Activated gamma-delta T cell treated with Interleukin-2 at 50 U/mL for 16 hours (primary cell): ENCODE measurements around the gene LIPM.

Experiments
- DNase-seq: peaks from one replicate; pipeline ENCODE4 v3.0.0-alpha.2; 2020

LIPM gene

GRCh38 chr10:88802523-88803285 is at the start of gene LIPM:
Gene LIPM, plus strand, starts transcription at chr10:88802730. Its CDS starts 167 bp downstream, at chr10:88802897.
- DNase-seq = no peak

DNA sequence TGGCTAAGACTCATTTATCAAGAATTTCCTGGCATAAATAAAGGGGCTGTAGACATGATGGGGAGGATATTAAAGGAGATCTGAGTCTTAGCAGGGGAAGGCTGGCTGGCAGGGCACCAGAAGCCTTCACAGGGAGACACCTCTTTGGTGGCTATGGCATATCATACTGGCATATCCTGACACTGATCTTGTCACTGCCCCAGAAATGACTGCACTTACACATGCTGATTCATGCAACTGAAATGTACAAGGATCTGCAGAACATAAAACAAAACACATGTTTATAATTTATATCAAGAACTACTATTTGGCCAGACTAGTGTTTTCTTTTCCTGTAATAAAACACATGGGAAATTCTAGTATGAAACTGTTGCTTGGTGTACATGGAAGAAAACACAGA is 48.2 kb upstream of the LIPM start:
- DNase-seq = no peak

DNA sequence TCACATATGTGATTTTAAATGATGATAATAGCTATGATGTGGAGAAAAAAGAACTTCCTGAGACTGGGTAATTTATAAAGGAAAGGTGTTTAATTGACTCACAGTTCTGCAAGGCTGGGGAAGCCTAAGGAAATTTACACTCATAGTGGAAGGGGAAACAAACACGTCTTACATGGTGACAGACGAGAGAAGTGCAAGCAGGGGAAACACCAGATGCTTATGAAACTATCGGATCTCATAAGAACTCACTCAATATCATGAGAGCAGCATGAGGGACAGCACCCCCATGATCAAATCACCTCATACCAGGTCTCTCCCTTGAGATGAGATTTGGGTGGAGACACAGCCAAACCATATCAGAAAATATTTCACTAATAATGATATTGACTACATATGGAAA is 46.8 kb upstream of the LIPM start:
- DNase-seq = no peak

GRCh38 chr10:88756660-88757059 is 45.9 kb upstream of the LIPM start:
- no peak for DNase-seq

DNA sequence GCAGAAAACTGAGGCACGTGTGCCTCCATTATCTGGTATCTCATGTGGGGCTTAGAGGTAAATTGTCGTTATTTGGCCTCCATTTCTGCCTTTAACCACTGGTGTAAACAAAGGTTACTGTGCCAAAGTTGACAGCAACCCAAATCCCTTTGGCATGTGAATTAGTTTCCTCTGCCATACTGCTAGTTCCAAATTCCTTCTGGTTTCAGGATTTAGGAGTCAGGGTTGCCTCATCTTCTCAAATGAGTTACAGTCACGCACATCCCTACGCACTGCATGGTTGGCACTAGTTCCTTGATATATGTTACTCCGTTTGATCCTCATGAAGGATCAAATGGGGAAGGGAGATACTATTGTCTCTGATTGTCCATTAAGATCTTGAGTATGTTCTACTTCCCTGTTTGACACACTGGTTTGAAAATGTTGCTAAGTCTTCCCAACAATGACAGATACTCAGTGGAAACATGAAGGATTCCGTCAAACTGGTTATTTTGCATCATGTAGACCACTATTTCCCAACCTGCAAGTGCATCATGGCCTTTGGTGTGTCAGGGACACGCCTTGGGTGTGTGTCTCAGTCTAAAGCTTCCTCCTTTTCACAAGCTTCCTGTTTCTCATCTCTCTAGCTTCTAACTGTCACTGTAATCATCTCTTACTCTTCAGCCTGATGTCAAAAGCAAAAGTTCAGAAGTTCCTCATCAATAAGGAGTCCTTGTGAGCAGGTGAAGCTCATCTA is 43.0 kb upstream of the LIPM start, which contains the start of gene LIPN:
Gene LIPN (plus strand): TSS at position 655 of the 736 bp plus-strand sequence. CDS start 1,386 bp downstream, outside the sequence.
- DNase-seq = no peak

GRCh38 chr10:88762906-88763305 is 39.6 kb upstream of the LIPM start:
- no peak for DNase-seq

DNA sequence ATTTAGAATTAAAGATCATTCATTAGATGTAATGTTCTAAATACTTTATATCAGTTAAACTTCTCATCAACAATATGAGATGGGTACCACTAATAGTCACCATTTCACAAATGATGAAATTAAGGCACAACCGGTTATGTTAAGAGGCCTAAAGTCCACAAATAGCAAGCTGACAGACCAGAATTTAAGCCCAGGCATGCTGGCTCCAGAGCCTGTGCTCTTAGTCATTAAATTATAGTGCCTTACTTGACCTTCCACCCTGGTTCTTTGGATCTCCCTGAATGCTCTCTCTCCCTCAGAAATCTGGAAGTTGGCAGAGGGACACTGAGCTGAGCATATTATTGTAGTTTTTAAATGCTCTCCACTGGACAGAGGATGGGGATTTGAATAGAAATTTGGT is 39.1 kb upstream of the LIPM start:
- no peak for DNase-seq

DNA sequence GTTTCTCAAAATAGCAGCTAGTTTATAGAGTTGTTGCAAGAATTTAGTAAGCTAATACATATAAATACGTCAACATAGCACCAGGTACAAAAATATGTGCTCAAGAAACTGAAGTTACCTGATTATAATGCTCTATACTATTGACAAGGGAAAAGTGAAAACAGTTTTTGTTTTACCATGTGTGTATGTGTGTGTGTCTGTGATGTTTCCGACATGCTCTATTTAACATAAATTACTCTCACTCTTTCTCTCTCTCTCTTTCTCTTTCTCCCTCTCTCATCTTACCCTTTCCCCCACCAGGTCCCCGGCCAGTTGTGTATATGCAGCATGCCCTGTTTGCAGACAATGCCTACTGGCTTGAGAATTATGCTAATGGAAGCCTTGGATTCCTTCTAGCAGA is 38.4 kb upstream of the LIPM start:
- DNase-seq = no peak

GRCh38 chr10:88765816-88766215 is 36.7 kb upstream of the LIPM start:
- DNase-seq = no peak

DNA sequence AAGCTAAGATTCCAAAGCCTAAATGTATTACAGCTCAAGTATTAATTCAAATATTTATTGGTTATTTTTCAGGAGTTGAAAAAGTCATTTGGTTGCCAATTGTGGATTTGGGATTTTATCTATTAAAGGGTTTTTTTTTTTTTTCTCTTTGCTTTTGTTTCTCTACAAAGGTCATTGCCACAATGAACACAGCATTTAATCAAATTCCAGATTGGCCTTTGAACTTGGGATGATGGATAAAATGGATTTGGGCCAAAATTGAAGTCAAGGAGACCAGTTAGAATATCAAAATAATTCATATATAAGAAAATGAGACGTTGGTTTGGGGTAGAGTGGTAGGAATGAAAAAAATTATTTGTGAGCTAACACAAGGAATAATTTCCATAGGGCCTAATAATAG is 33.1 kb upstream of the LIPM start:
- no peak for DNase-seq

DNA sequence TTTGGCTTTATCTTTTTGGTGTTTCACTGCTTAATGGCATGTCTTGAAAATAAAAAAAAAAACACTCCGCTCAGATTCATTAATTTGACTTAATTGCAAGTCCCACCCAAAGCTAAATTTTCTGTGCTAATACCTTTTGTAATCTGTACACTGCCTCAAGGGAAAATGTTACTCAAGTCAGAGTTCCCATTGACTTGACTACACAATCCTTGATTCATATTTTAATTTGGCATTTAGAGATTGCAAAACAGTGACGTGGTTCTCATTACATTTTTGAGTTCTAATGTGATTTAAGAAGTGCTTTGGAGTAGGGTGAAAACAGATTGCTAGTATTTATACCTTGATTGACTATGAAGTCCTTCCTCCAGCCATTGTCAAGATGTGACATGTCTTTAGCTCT is 21.3 kb upstream of the LIPM start:
- no peak for DNase-seq

DNA sequence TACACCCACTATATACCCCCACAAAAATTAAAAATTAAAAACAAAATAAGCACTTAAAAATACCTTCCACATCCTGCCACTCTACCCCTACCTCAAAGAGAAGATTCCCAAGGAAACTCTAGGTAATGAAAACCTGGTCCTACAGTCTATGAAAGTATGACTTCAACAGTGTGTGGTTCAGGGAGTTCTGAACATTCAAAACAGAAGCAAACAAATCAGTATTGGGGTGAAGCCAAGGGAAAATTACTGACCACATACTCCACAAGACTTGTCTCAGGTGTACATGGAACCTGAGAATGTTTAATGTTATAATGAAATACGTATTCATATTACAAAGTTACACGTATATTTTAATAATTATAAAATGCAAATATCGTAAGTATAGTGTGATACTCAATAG is 20.3 kb upstream of the LIPM start:
- no peak for DNase-seq

DNA sequence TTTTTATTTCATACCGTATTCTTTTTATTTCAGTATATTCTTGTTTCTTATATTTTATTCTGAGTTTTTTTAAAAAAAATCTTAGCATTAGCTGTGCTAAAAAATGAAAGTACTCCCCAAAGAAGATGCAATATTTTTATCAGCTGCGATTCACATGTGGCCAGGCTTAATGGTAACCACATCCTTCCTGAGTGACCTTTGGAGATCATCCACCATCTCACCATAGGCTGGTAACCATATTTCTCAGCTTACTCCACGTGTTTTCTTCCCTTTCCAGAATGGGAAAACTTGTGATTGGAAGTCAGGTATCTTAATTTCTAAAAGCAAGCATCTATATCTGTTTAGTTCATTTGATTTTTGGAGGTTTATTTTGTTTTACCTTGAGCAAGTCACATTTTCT is 18.8 kb upstream of the LIPM start:
- DNase-seq = no peak

- DNase-seq = no peak
These were observed 16.3 kb upstream of the LIPM start for GRCh38 chr10:88786032-88786770.

GRCh38 chr10:88787463-88787862 is 15.1 kb upstream of the LIPM start:
- no peak for DNase-seq

GRCh38 chr10:88788924-88789323 is 13.6 kb upstream of the LIPM start:
- DNase-seq = no peak

DNA sequence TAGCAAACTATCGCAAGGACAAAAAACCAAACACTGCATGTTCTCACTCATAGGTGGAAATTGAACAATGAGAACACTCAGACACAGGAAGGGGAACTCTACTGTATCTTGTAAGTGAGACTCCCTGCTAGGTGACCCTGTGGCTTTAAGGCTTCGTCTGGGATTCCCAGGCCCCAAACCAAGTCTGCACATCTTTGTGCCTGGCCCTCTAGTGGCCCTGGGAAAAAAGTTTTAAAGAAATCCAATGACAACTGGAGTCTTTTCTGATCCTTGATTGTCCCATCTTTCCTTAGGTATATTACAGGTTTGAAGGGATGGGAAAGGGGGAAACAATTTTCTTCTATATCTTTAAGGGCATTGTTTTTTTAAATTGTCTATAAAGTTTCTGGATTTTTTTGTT is 10.6 kb upstream of the LIPM start:
- DNase-seq = no peak

- DNase-seq = no peak
These were observed 9.9 kb upstream of the LIPM start for GRCh38 chr10:88792661-88793060.

DNA sequence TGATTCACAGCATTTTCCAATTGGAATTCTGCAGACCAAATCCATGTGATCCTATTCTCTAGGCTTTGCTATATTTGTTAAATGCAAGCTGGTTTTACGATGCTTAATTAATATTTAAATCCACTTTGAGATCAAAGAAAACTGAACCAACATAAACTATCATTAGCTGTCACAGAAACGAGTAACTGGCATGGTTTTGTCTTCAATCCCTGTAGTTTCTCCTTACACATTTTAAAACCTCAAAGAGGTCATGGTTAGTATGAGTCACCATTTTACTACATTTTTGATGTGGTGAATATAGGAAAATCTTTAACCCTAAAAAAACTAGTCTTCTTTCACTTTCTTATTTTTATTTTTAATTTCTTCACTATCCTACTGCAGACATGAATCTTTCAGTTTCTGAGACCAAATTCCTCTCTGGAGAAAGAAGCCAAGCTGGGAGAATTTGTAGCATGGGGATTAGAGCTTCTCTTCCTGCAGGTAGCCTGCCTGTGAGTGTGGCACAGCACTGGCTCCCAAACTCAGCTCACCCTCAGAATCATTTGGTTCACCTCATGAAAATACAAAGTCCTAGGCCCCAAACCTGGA is 8.7 kb upstream of the LIPM start:
- no peak for DNase-seq

GRCh38 chr10:88794731-88795130 is 7.8 kb upstream of the LIPM start:
- DNase-seq = no peak

DNA sequence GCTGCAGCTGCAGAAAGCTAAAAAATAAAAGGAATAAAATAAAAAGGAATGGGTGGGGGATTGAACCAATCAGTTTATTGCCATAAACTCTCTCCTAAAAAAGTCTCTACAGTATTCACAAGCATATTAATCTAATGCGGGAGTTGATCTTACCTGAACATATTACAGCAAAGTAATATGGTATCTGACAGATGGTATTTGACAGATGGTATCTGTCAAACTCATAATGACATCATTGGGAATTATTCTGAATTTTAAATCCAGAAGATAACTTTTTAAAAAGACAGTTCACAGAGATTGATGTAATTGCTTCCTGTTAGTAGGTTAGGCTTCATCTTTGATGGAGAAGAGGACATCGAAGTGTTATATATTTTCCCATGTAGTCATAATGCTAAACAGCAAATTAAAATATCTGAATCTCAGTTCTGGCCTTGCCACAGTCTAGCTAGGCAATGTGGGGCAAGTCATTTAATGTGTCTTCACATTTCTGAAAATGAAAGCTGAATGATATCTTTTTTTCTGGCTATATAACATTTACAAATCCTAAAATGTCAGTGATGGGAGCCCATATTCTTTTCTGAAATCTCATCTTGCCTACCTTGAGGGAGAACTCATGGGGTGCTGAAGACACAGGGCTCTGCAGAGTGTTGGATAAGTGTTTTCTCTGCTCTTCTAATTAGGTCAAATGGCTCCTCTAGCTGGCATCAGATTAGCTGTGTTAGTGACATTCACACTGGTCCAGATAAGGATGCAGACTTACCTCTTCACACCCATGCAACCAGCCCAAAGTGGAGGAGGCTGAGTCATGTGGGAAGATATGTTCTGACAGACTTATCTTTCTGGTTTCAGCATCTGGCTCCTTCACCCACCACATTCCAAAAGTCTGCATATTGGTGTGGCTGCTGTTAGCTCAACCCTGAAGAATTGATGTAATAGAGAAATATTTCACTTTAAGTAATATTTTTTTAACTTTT is 2.1 kb upstream of the LIPM start:
- no peak for DNase-seq

- no peak for DNase-seq
These were observed 1.1 kb downstream of the LIPM start for GRCh38 chr10:88803641-88804040.
